ENCODE results near the gene METTL13. TPM values are rescaled to one million over a fixed set of nuclear protein-coding genes. Genes with fewer than 3 reads are reported as not detected.
A peak's percentile ranks its signal among the peaks of the same experiment; 100 is the strongest.

The METTL13 gene
- total and polyA plus RNA-seq, 9 of the 15 experiments (the other 6 are each of a cell fraction or from before 2014, with no cell fraction given), result 18.9 to 78.9 (median 54.9) TPM

- TF ChIP-seq STAT5B (CRISPR knock-in tag; IDR thresholded peaks at IDR 0.05) (no peak), POLR3A (IDR thresholded peaks at IDR 0.05; ENCODE audit: borderline replicate concordance, extremely low read depth, insufficient read depth, insufficient read length) (no peak), TSC22D4 (tag; IDR thresholded peaks at IDR 0.05) (no peak), RBM17 (IDR thresholded peaks at IDR 0.05; ENCODE audit: borderline replicate concordance, low read depth, low read length) (no peak), NUFIP1 (IDR thresholded peaks at IDR 0.05; ENCODE audit: partially characterized antibody) (no peak), ZNF384 (IDR thresholded peaks at IDR 0.05; ENCODE audit: low read depth, low read length) (no peak), ZNF316 (IDR thresholded peaks at IDR 0.05) (no peak), POLR2G (IDR thresholded peaks at IDR 0.05; ENCODE audit: low read depth, low read length) (no peak), NFIX (CRISPR knock-in tag; IDR thresholded peaks at IDR 0.05; ENCODE audit: low read depth) (peak; percentile 70), ZNF449 (CRISPR knock-in tag; IDR thresholded peaks at IDR 0.05) (no peak), PPARD (CRISPR knock-in tag; IDR thresholded peaks at IDR 0.05) (no peak), WHSC1 (IDR thresholded peaks at IDR 0.05; ENCODE audit: low read length) (no peak), ZNF655 (CRISPR knock-in tag; IDR thresholded peaks at IDR 0.05) (no peak), SMAD1 (IDR thresholded peaks at IDR 0.05; ENCODE audit: low read depth, low read length, partially characterized antibody) (peak; percentile 14), NR0B1 (IDR thresholded peaks at IDR 0.05; ENCODE audit: partially characterized antibody) (no peak), ELF2 (CRISPR knock-in tag; IDR thresholded peaks at IDR 0.05) (no peak), ETV6 (IDR thresholded peaks at IDR 0.05; ENCODE audit: borderline replicate concordance in 1 of 2, low read depth in 2 of 2, low read length in 1 of 2) (no peak), ETV6 (CRISPR knock-in tag; IDR thresholded peaks at IDR 0.05; ENCODE audit: borderline replicate concordance) (no peak), NFIC (IDR thresholded peaks at IDR 0.05) (peak; percentile 98), ZNF146 (CRISPR knock-in tag; IDR thresholded peaks at IDR 0.05; ENCODE audit: unreplicated experiment) (no peak), RBBP5 (IDR thresholded peaks at IDR 0.05; ENCODE audit: borderline replicate concordance, insufficient read depth, low read length, poor library complexity, severe bottlenecking) (no peak), TCF3 (CRISPR knock-in tag; IDR thresholded peaks at IDR 0.05) (no peak), EGR1 (conservative IDR thresholded peaks at IDR 0.05) (no peak)
- TF ChIP-seq, protein P1, sequence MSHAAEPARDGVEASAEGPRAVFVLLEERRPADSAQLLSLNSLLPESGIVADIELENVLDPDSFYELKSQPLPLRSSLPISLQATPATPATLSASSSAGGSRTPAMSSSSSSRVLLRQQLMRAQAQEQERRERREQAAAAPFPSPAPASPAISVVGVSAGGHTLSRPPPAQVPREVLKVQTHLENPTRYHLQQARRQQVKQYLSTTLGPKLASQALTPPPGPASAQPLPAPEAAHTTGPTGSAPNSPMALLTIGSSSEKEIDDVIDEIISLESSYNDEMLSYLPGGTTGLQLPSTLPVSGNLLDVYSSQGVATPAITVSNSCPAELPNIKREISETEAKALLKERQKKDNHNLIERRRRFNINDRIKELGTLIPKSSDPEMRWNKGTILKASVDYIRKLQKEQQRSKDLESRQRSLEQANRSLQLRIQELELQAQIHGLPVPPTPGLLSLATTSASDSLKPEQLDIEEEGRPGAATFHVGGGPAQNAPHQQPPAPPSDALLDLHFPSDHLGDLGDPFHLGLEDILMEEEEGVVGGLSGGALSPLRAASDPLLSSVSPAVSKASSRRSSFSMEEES (CRISPR knock-in tag; IDR thresholded peaks at IDR 0.05), result no peak
Observed at GRCh38 chr1:171754971-171755370, 26.5 kb upstream of the METTL13 start (continued).
